HUES64 (cell line): ENCODE data around the gene APBB2.

Source experiments
- H3K27ac ChIP-seq: 2 replicates; pipeline ENCODE4 v1.7.0; 2013; ENCODE audit warnings: low read depth, low read length, inconsistent platforms
- H3K27me3 ChIP-seq: 2 replicates; pipeline ENCODE4 v1.6.1; 2013; ENCODE audit warnings: mild to moderate bottlenecking, low read length; ENCODE audit not compliant: insufficient read depth
- H3K36me3 ChIP-seq: 2 replicates; pipeline ENCODE4 v1.6.1; 2013; ENCODE audit warnings: mild to moderate bottlenecking, low read length; ENCODE audit not compliant: insufficient read depth
- H3K4me1 ChIP-seq: 2 replicates; pipeline ENCODE4 v1.6.1; 2013; ENCODE audit warnings: mild to moderate bottlenecking, low read length, moderate library complexity; ENCODE audit not compliant: insufficient read depth
- H3K4me3 ChIP-seq: 2 replicates; pipeline ENCODE4 v1.5.1; 2013; ENCODE audit warnings: mild to moderate bottlenecking, low read length, moderate library complexity
- H3K9ac ChIP-seq: 2 replicates; pipeline ENCODE4 v1.6.1; 2013; ENCODE audit warnings: mild to moderate bottlenecking, low read depth, low read length
- H3K9me3 ChIP-seq: 2 replicates; pipeline ENCODE4 v1.6.1; 2013; ENCODE audit warnings: low read depth, low read length; ENCODE audit not compliant: insufficient read depth
- WGBS: fragments of 150-250, 120-280 bp; methylation state at CpG from one replicate; pipeline ENCODE4 v1.1.7; 2013; ENCODE audit warnings: missing lambda C conversion rate; 5-methylcytosine and 5-hydroxymethylcytosine counted together

Gene APBB2

GRCh38 chr4:41189076-41189475, 25.3 kb downstream of the APBB2 start:
- H3K27ac ChIP-seq, result no peak overlapping the region
- 83% methylated on average over 2 of the region's 2 CpGs for WGBS
- no peaks in the 10 kb centered on the region for H3K9me3 ChIP-seq
- peaks cover 24% of the 10 kb centered on the region for H3K4me1 ChIP-seq
- H3K4me3 ChIP-seq, result no peak overlapping the region
- H3K36me3 ChIP-seq, result no peaks in the 10 kb centered on the region
- H3K9ac ChIP-seq, result no peak overlapping the region
- H3K27me3 ChIP-seq, result no peaks in the 10 kb centered on the region

- no peaks in the 10 kb centered on the region for H3K27me3 ChIP-seq
- 86% methylated on average over 4 of the region's 5 CpGs for WGBS
Observed at GRCh38 chr4:41185614-41186592, 28.4 kb downstream of the APBB2 start.

GRCh38 chr4:41184009-41184408, 30.3 kb downstream of the APBB2 start:
- Histone ChIP-seq H3K36me3 (no peaks in the 10 kb centered on the region), H3K4me1 (peaks cover 25% of the 10 kb centered on the region), H3K9ac (no peak overlapping the region), H3K27me3 (no peaks in the 10 kb centered on the region), H3K9me3 (no peaks in the 10 kb centered on the region), H3K4me3 (no peak overlapping the region), H3K27ac (no peak overlapping the region)
- 95% methylated on average over 5 of the region's 5 CpGs for WGBS

More at GRCh38 chr4:41185614-41186592, 28.4 kb downstream of the APBB2 start:
- Histone ChIP-seq H3K9ac (no peak overlapping the region), H3K4me1 (peaks cover 24% of the 10 kb centered on the region), H3K27ac (no peak overlapping the region), H3K4me3 (no peak overlapping the region), H3K36me3 (no peaks in the 10 kb centered on the region), H3K9me3 (no peaks in the 10 kb centered on the region)

GRCh38 chr4:41183021-41183553, 31.3 kb downstream of the APBB2 start:
- Histone ChIP-seq H3K27me3 (no peaks in the 10 kb centered on the region), H3K4me3 (no peak overlapping the region), H3K4me1 (peaks cover 20% of the 10 kb centered on the region), H3K36me3 (no peaks in the 10 kb centered on the region), H3K27ac (no peak overlapping the region), H3K9ac (no peak overlapping the region), H3K9me3 (no peaks in the 10 kb centered on the region)
- WGBS, result 95% methylated on average over 4 of the region's 4 CpGs

GRCh38 chr4:41181037-41181436, 33.3 kb downstream of the APBB2 start:
- no peak overlapping the region for H3K27ac ChIP-seq
- no peak overlapping the region for H3K4me3 ChIP-seq
- no peak overlapping the region for H3K9ac ChIP-seq
- no peaks in the 10 kb centered on the region for H3K36me3 ChIP-seq
- H3K9me3 ChIP-seq, result no peaks in the 10 kb centered on the region
- WGBS, result 96% methylated on average over 4 of the region's 6 CpGs
- H3K27me3 ChIP-seq, result no peaks in the 10 kb centered on the region
- peaks cover 15% of the 10 kb centered on the region for H3K4me1 ChIP-seq

- H3K4me1 ChIP-seq, result peaks cover 15% of the 10 kb centered on the region
- H3K27ac ChIP-seq, result no peak overlapping the region
- H3K4me3 ChIP-seq, result no peak overlapping the region
- H3K27me3 ChIP-seq, result no peaks in the 10 kb centered on the region
- H3K36me3 ChIP-seq, result no peaks in the 10 kb centered on the region
- WGBS, result 95% methylated on average over 4 of the region's 4 CpGs
- no peaks in the 10 kb centered on the region for H3K9me3 ChIP-seq
- no peak overlapping the region for H3K9ac ChIP-seq
Observed at GRCh38 chr4:41179498-41180195, 34.7 kb downstream of the APBB2 start.

- Histone ChIP-seq H3K27me3 (no peaks in the 10 kb centered on the region), H3K27ac (no peak overlapping the region), H3K36me3 (no peaks in the 10 kb centered on the region), H3K9ac (no peak overlapping the region), H3K4me1 (peaks cover 15% of the 10 kb centered on the region), H3K4me3 (no peak overlapping the region), H3K9me3 (no peaks in the 10 kb centered on the region)
- WGBS, result 64% methylated on average over 6 of the region's 7 CpGs
Observed at GRCh38 chr4:41178372-41179370, 35.7 kb downstream of the APBB2 start.

- Histone ChIP-seq H3K4me1 (peaks cover 15% of the 10 kb centered on the region), H3K27ac (no peak overlapping the region), H3K9me3 (no peaks in the 10 kb centered on the region), H3K9ac (no peak overlapping the region), H3K27me3 (no peaks in the 10 kb centered on the region), H3K4me3 (no peak overlapping the region), H3K36me3 (no peaks in the 10 kb centered on the region)
Observed at GRCh38 chr4:41177016-41177415, 37.3 kb downstream of the APBB2 start.

- Histone ChIP-seq H3K27ac (no peak overlapping the region), H3K9me3 (no peaks in the 10 kb centered on the region), H3K36me3 (no peaks in the 10 kb centered on the region), H3K9ac (no peak overlapping the region), H3K4me1 (peaks cover 15% of the 10 kb centered on the region), H3K27me3 (no peaks in the 10 kb centered on the region), H3K4me3 (no peak overlapping the region)
- 94% methylated on average over 1 of the region's 1 CpG for WGBS
Observed at GRCh38 chr4:41176340-41176739, 38.0 kb downstream of the APBB2 start.

- Histone ChIP-seq H3K27ac (no peak overlapping the region), H3K27me3 (no peaks in the 10 kb centered on the region), H3K4me3 (no peak overlapping the region), H3K9ac (no peak overlapping the region), H3K36me3 (no peaks in the 10 kb centered on the region), H3K4me1 (peaks cover 15% of the 10 kb centered on the region), H3K9me3 (no peaks in the 10 kb centered on the region)
Observed at GRCh38 chr4:41175794-41176193, 38.5 kb downstream of the APBB2 start.
